Neural crest cell (in vitro differentiated cells): Measurements from ENCODE around the gene DCC. TPM values are rescaled to one million over a fixed set of nuclear protein-coding genes. Genes with fewer than 3 reads are reported as not detected.

Source experiments
- DNase-seq: peaks from one replicate; pipeline ENCODE4 v3.0.0; 2021; ENCODE audit warnings: low read depth, mixed read lengths, low spot score
- H3K27ac Mint-ChIP-seq: one replicate; pipeline ENCODE4 v1.8.0; 2021; ENCODE audit warnings: mild to moderate bottlenecking, mixed read lengths; ENCODE audit not compliant: unreplicated experiment
- H3K27me3 Mint-ChIP-seq: 2 replicates; pipeline ENCODE4 v1.8.0; 2021; ENCODE audit warnings: low read depth, mild to moderate bottlenecking, mixed read lengths
- H3K36me3 Mint-ChIP-seq: 2 replicates; pipeline ENCODE4 v1.8.0; 2021; ENCODE audit warnings: low read depth, mild to moderate bottlenecking, mixed read lengths
- H3K4me1 Mint-ChIP-seq: 2 replicates; pipeline ENCODE4 v1.8.0; 2021; ENCODE audit warnings: mixed read lengths
- H3K4me3 Mint-ChIP-seq: one replicate; pipeline ENCODE4 v1.8.0; 2021; ENCODE audit warnings: mild to moderate bottlenecking, mixed read lengths
- H3K9me3 Mint-ChIP-seq: 2 replicates; pipeline ENCODE4 v1.8.0; 2021; ENCODE audit warnings: mixed read lengths
- total RNA-seq: library from RNA; stranded (reverse); gene quantifications from 2 replicates; pipeline ENCODE4 v1.2.1, GENCODE V29; 2021
- TF ChIP-seq, protein P1 (sequence below): fragments of 200-600 bp; sonication (generic); conservative IDR thresholded peaks from 2 replicates; pipeline ENCODE4 v1.5.0; 2021; ENCODE audit warnings: antibody characterized with exemption, mild to moderate bottlenecking

DCC gene
- total RNA-seq, 1 donor from 2014 or later, result 10.1 TPM

- DNase-seq, result no peak
- no peaks in the 10 kb centered on the region for H3K4me1 Mint-ChIP-seq
- no peaks in the 10 kb centered on the region for H3K27me3 Mint-ChIP-seq
- TF ChIP-seq, protein P1, sequence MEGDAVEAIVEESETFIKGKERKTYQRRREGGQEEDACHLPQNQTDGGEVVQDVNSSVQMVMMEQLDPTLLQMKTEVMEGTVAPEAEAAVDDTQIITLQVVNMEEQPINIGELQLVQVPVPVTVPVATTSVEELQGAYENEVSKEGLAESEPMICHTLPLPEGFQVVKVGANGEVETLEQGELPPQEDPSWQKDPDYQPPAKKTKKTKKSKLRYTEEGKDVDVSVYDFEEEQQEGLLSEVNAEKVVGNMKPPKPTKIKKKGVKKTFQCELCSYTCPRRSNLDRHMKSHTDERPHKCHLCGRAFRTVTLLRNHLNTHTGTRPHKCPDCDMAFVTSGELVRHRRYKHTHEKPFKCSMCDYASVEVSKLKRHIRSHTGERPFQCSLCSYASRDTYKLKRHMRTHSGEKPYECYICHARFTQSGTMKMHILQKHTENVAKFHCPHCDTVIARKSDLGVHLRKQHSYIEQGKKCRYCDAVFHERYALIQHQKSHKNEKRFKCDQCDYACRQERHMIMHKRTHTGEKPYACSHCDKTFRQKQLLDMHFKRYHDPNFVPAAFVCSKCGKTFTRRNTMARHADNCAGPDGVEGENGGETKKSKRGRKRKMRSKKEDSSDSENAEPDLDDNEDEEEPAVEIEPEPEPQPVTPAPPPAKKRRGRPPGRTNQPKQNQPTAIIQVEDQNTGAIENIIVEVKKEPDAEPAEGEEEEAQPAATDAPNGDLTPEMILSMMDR, result no peak
- H3K27ac Mint-ChIP-seq, result no peak overlapping the region
- no peak overlapping the region for H3K4me3 Mint-ChIP-seq
- H3K36me3 Mint-ChIP-seq, result peaks cover 6% of the 10 kb centered on the region
- H3K9me3 Mint-ChIP-seq, result no peaks in the 10 kb centered on the region
Measured at GRCh38 chr18:53489266-53489665, 1149.3 kb downstream of the DCC start.

- Mint-ChIP-seq H3K9me3 (no peaks in the 10 kb centered on the region), H3K4me1 (no peaks in the 10 kb centered on the region), H3K36me3 (peaks cover 6% of the 10 kb centered on the region), H3K4me3 (no peak overlapping the region), H3K27ac (no peak overlapping the region), H3K27me3 (no peaks in the 10 kb centered on the region)
- no peak for DNase-seq
- TF ChIP-seq, protein P1, result no peak
Measured at GRCh38 chr18:53490019-53490418, 1150.0 kb downstream of the DCC start.

DNA sequence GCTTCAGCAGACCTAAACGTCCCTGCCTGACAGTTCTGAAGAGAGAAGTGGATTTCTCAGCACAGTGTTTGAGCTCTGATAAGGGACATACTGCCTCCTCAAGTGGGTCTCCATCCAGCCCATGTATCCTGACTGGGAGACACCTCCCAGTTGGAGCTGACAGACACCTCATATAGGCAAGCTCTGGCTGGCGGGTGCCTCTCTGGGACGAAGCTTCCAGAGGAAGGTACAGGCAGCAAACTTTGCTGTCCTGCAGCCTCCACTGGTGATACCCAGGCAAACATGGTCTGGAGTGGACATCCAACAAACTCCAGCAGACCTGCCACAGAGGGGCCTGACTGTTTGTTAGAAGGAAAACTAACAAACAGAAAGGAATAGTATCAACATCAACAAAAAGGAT is 1156.0 kb downstream of the DCC start:
- TF ChIP-seq, protein P1, result no peak
- Mint-ChIP-seq H3K4me3 (no peak overlapping the region), H3K36me3 (peaks cover 12% of the 10 kb centered on the region), H3K27me3 (no peaks in the 10 kb centered on the region), H3K27ac (no peak overlapping the region), H3K9me3 (peaks cover 9% of the 10 kb centered on the region), H3K4me1 (no peaks in the 10 kb centered on the region)
- no peak for DNase-seq

- peaks cover 7% of the 10 kb centered on the region for H3K4me1 Mint-ChIP-seq
- H3K9me3 Mint-ChIP-seq, result no peaks in the 10 kb centered on the region
- H3K27me3 Mint-ChIP-seq, result no peaks in the 10 kb centered on the region
- no peak for DNase-seq
- H3K27ac Mint-ChIP-seq, result no peak overlapping the region
- TF ChIP-seq, protein P1, result no peak
- no peak overlapping the region for H3K4me3 Mint-ChIP-seq
- no peaks in the 10 kb centered on the region for H3K36me3 Mint-ChIP-seq
Measured at GRCh38 chr18:53503914-53504441, 1164.0 kb downstream of the DCC start.

GRCh38 chr18:53508529-53508928 is 1168.5 kb downstream of the DCC start:
- DNase-seq, result no peak
- H3K27me3 Mint-ChIP-seq, result no peaks in the 10 kb centered on the region
- H3K4me3 Mint-ChIP-seq, result no peak overlapping the region
- H3K27ac Mint-ChIP-seq, result no peak overlapping the region
- peaks cover 4% of the 10 kb centered on the region for H3K9me3 Mint-ChIP-seq
- H3K4me1 Mint-ChIP-seq, result peaks cover 12% of the 10 kb centered on the region
- TF ChIP-seq, protein P1, result no peak
- H3K36me3 Mint-ChIP-seq, result no peaks in the 10 kb centered on the region
